ENCODE data around the gene FAAP100.

- TF ChIP-seq SUZ12 (IDR thresholded peaks at IDR 0.05; ENCODE audit: extremely low read depth, insufficient read depth, insufficient read length) (no peak), ZNF274 (IDR thresholded peaks at IDR 0.05; ENCODE audit: low read depth, low read length) (no peak), YY1 (IDR thresholded peaks at IDR 0.05; ENCODE audit: insufficient read depth, insufficient read length) (no peak)
These were observed 40.2 kb downstream of the FAAP100 start for GRCh38 chr17:81511804-81512561.
